Adrenal gland (tissue), 12 donors: ENCODE data around the gene KRT80. TPM values are rescaled to one million over a fixed set of nuclear protein-coding genes. Genes with fewer than 3 reads are reported as not detected.

Source experiments
- DNase-seq, 7 donors: peaks; one replicate each; pipeline ENCODE4 v3.0.0-alpha.2; 2019 to 2020
- H3K27ac ChIP-seq, 5 donors: fragments of 200-600 bp; sonication (generic) in 4 of 5; 1 replicate in 3 of 5; 2 replicates in 2 of 5; pipeline versions ENCODE4 v1.5.1 to v1.8.0; 2016 to 2020; ENCODE audit warnings: mild to moderate bottlenecking in 1 of 5
- H3K27me3 ChIP-seq: fragments of 200-600 bp; 2 replicates; pipeline ENCODE4 v1.8.0; 2021
- H3K36me3 ChIP-seq, 2 donors: fragments of 200-600 bp; replicated peaks in 1 of 2; 1 replicate in 1 of 2; 2 replicates in 1 of 2; pipeline versions ENCODE4 v1.5.1 to v1.8.0; 2018 to 2022
- H3K4me1 ChIP-seq, 2 donors: fragments of 200-600 bp; replicated peaks in 1 of 2; 1 replicate in 1 of 2; 2 replicates in 1 of 2; pipeline versions ENCODE4 v1.5.1 to v1.8.0; 2018 to 2021
- H3K4me3 ChIP-seq, 4 donors: fragments of 200-600 bp; sonication (generic) in 3 of 4; one replicate each; pipeline ENCODE4 v1.5.1; 2016 to 2018
- H3K9me3 ChIP-seq, 3 donors: fragments of 200-600 bp; sonication (generic) in 1 of 3; replicated peaks in 1 of 3; 1 replicate in 2 of 3; 2 replicates in 1 of 3; pipeline versions ENCODE4 v1.5.1 to v1.8.0; 2016 to 2021
- POLR2A ChIP-seq, 2 donors: fragments of 450-650 bp; IDR thresholded peaks; one replicate each; pipeline ENCODE4 v1.6.1; 2017; ENCODE audit warnings: antibody characterized with exemption in 2 of 2, mild to moderate bottlenecking in 2 of 2, moderate library complexity in 1 of 2
- WGBS, 4 donors: extraction: QIAGEN DNeasy Blood & Tissue Kit in 2 of 4; methylation state at CpG; one replicate each; pipeline versions ENCODE4 v1.1.5 to v1.1.7; 2013 to 2017; 5-methylcytosine and 5-hydroxymethylcytosine counted together
- intact Hi-C, 2 donors: fragments of 100-400 bp; cut with DNase I; formaldehyde crosslinking; loops; one replicate each; pipeline versions ENCODE4 v1.14.1 to v1.15.0; 2022 to 2023
- polyA plus RNA-seq, 3 donors: library from polyadenylated mRNA; stranded (reverse); fragments of 200-250 nt in 2 of 3; fragments of 350-450 nt in 1 of 3; fragmentation: Illumina TruSeq in 1 of 3; extraction: RNeasy Lipid Tissue Mini Kit (QIAGEN cat#74804) in 1 of 3; gene quantifications; one replicate each; pipeline ENCODE4 v1.2.3, GENCODE V29; 2013 to 2014
- total RNA-seq, 9 donors: library from RNA; depleted of rRNA in 4 of 9; stranded (reverse); fragments of >200 nt in 4 of 9; fragments of 120-200 nt in 1 of 9; fragmentation: NEBNext Ultra II Directional in 1 of 9; extraction: Animal tissue kit (Norgen Biotek cat#: 25700) in 1 of 9; gene quantifications; one replicate each; pipeline versions ENCODE4 v1.1.0 to v1.2.4, GENCODE V29; 2013 to 2023
- TF ChIP-seq, protein P1 (sequence below), 6 experiments: fragments of 450-650 bp in 4 of 6; fragments of 200-600 bp in 2 of 6; sonication (generic) in 1 of 6; IDR thresholded peaks; 1 replicate in 5 of 6; 2 replicates in 1 of 6; pipeline versions ENCODE4 v1.5.1 to v1.8.0; 2016 to 2021; ENCODE audit warnings: antibody characterized with exemption in 6 of 6, mild to moderate bottlenecking in 2 of 6, moderate library complexity in 1 of 6
- donor health status: healthy with polysubstance abuse.
- donor health status: Bipolar disorder and iron deficiency.
- donor health status: DM: yes; HTN: yes; CAD: no.
- donor health status: DM: no; HTN: no; CAD: no.
- donor health status: DM: no; HTN: no; CAD: no.
- donor health status: DM: yes; HTN: yes; CAD: no.

Gene KRT80
- total and polyA plus RNA-seq, 12 donors: 0.95 to 14.6 (median 3.8) TPM

GRCh38 chr12:52203079-52203921, 11.5 kb upstream of the KRT80 start:
- H3K27ac ChIP-seq: peak overlapping the region in 2 of 5 donors; percentile 10 to 59
- no peaks in the 10 kb centered on the region for H3K27me3 ChIP-seq
- no peaks in the 10 kb centered on the region for H3K9me3 ChIP-seq
- H3K4me3 ChIP-seq: no peak overlapping the region
- peak in 6 of 7 donors; percentile 65 to 90 (median 80) for DNase-seq
- TF ChIP-seq, protein P1, sequence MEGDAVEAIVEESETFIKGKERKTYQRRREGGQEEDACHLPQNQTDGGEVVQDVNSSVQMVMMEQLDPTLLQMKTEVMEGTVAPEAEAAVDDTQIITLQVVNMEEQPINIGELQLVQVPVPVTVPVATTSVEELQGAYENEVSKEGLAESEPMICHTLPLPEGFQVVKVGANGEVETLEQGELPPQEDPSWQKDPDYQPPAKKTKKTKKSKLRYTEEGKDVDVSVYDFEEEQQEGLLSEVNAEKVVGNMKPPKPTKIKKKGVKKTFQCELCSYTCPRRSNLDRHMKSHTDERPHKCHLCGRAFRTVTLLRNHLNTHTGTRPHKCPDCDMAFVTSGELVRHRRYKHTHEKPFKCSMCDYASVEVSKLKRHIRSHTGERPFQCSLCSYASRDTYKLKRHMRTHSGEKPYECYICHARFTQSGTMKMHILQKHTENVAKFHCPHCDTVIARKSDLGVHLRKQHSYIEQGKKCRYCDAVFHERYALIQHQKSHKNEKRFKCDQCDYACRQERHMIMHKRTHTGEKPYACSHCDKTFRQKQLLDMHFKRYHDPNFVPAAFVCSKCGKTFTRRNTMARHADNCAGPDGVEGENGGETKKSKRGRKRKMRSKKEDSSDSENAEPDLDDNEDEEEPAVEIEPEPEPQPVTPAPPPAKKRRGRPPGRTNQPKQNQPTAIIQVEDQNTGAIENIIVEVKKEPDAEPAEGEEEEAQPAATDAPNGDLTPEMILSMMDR (IDR thresholded peaks at IDR 0.05): no peak
- TF ChIP-seq POLR2A (IDR thresholded peaks at IDR 0.05): no peak
- 41 to 75% (median 59%) methylated on average over 4 to 19 of the region's 19 CpGs for WGBS, 4 donors
- intact Hi-C loops: no loop called here
- H3K36me3 ChIP-seq: no peaks in the 10 kb centered on the region
- peaks cover 5 to 31% of the 10 kb centered on the region in 2 donors for H3K4me1 ChIP-seq

- peaks cover 1 to 26% of the 10 kb centered on the region in 2 donors for H3K4me1 ChIP-seq
- no peaks in the 10 kb centered on the region for H3K36me3 ChIP-seq
- 54 to 79% (median 62%) methylated on average over 12 to 18 of the region's 18 CpGs for WGBS, 4 donors
- no peak overlapping the region for H3K4me3 ChIP-seq
- H3K9me3 ChIP-seq: no peaks in the 10 kb centered on the region
- H3K27ac ChIP-seq: peak overlapping the region in 1 of 5 donors; percentile 59
- no peaks in the 10 kb centered on the region for H3K27me3 ChIP-seq
- intact Hi-C loops: no loop called here
- TF ChIP-seq, protein P1 (IDR thresholded peaks at IDR 0.05): no peak
- no peak for TF ChIP-seq POLR2A (IDR thresholded peaks at IDR 0.05)
- peak in 1 of 7 donors; percentile 21 for DNase-seq
Measured at GRCh38 chr12:52202361-52203078, 10.7 kb upstream of the KRT80 start.

DNA sequence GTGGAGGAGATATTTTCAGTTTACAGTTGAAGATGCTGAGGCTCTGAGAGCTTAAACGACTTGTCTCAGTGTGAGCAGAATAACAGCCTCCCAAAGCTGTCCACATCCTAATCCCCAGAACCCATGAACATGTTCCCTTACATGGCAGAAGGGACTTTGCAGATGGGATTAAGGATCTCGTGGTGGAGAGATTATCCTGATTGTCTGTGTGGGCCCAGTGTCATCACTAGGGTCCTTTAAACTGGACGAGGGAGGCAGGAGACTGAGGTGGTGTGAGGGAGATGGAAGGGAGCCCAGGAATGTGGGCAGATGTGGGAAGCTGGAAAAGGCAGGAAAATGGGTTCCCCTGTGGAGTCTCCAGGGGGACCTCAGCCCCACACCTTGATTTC, 9.6 kb upstream of the KRT80 start:
- no peaks in the 10 kb centered on the region for H3K36me3 ChIP-seq
- intact Hi-C loops: no loop called here
- 54 to 66% (median 61%) methylated on average over 3 of the region's 3 CpGs for WGBS, 4 donors
- H3K27ac ChIP-seq: no peak overlapping the region
- no peaks in the 10 kb centered on the region for H3K9me3 ChIP-seq
- no peaks in the 10 kb centered on the region for H3K27me3 ChIP-seq
- H3K4me1 ChIP-seq: peaks cover 0 to 23% of the 10 kb centered on the region in 2 donors
- no peak for TF ChIP-seq POLR2A (IDR thresholded peaks at IDR 0.05)
- TF ChIP-seq, protein P1 (IDR thresholded peaks at IDR 0.05): no peak
- no peak overlapping the region for H3K4me3 ChIP-seq
- DNase-seq: no peak

- Histone ChIP-seq H3K9me3 (no peaks in the 10 kb centered on the region), H3K27ac (no peak overlapping the region), H3K4me1 (peaks cover 0 to 23% of the 10 kb centered on the region in 2 donors), H3K36me3 (no peaks in the 10 kb centered on the region), H3K4me3 (no peak overlapping the region), H3K27me3 (no peaks in the 10 kb centered on the region)
- 86 to 97% (median 87%) methylated on average over 13 to 15 of the region's 15 CpGs for WGBS, 4 donors
- intact Hi-C loops: no loop called here
- DNase-seq: peak in 1 of 7 donors; percentile 13
- no peak for TF ChIP-seq POLR2A (IDR thresholded peaks at IDR 0.05)
- TF ChIP-seq, protein P1 (IDR thresholded peaks at IDR 0.05): no peak
Measured at GRCh38 chr12:52200781-52201450, 9.1 kb upstream of the KRT80 start.
